K562 (cell line): ENCODE measurements around the gene GP1BB. TPM values are rescaled to one million over a fixed set of nuclear protein-coding genes. Genes with fewer than 3 reads are reported as not detected.

Experiments used
- BCL6 ChIP-seq: fragments of 250-450 bp; sonication (Bioruptor Pico); IDR thresholded peaks from 2 replicates; pipeline ENCODE4 v1.4.0; 2020
- BRF1 ChIP-seq: IDR thresholded peaks from 3 replicates; pipeline ENCODE4 v1.6.1; 2011; ENCODE audit warnings: borderline replicate concordance, mild to moderate bottlenecking; ENCODE audit not compliant: insufficient read length; ENCODE audit errors: extremely low read depth
- CHD7 ChIP-seq: fragments of 200-600 bp; sonication (generic); IDR thresholded peaks from one replicate; pipeline ENCODE4 v1.6.1; 2012; ENCODE audit warnings: mild to moderate bottlenecking, low read depth, low read length, inconsistent platforms
- CREB5 ChIP-seq: fragments of 250-450 bp; sonication (Bioruptor Pico); IDR thresholded peaks from 2 replicates; pipeline ENCODE4 v1.5.0; 2020; ENCODE audit warnings: mild to moderate bottlenecking
- EP400 ChIP-seq: fragments of 450-650 bp; IDR thresholded peaks from 2 replicates; pipeline ENCODE4 v1.6.1; 2017; ENCODE audit warnings: antibody characterized with exemption, mild to moderate bottlenecking, moderate library complexity
- GTF2A2 ChIP-seq: IDR thresholded peaks from 2 replicates; pipeline ENCODE4 v1.6.1; 2016; ENCODE audit warnings: mild to moderate bottlenecking, missing genetic modification characterization, missing compliant biosample characterization
- KHSRP ChIP-seq: fragments of 450-650 bp; IDR thresholded peaks from 2 replicates; pipeline ENCODE4 v1.6.1; 2017
- KLF10 ChIP-seq: fragments of 250-450 bp; sonication (Bioruptor Pico); IDR thresholded peaks from 2 replicates; pipeline ENCODE4 v1.6.1; 2021; ENCODE audit warnings: matching md5 sums
- NR3C1 ChIP-seq: sonication (generic); formaldehyde crosslinking; IDR thresholded peaks from 2 replicates; pipeline ENCODE4 v1.8.1; 2022; ENCODE audit warnings: missing genetic modification reagents
- RBM39 ChIP-seq: fragments of 200-400 bp; formaldehyde crosslinking; optimal IDR thresholded peaks from 2 replicates; pipeline ENCODE3; 2018; ENCODE audit warnings: low read depth, low read length
- SIX5 ChIP-seq, 2 experiments: IDR thresholded peaks; 2 replicates each; pipeline ENCODE4 v1.6.1; 2011; ENCODE audit warnings: low read length in 2 of 2, borderline replicate concordance in 1 of 2, low read depth in 1 of 2, mild to moderate bottlenecking in 1 of 2, moderate library complexity in 1 of 2; ENCODE audit not compliant: insufficient read depth in 1 of 2
- TRIM24 ChIP-seq, 2 experiments: fragments of 450-650 bp; IDR thresholded peaks; 2 replicates each; pipeline ENCODE4 v1.6.1; 2016
- ZBTB33 ChIP-seq: sonication (generic); formaldehyde crosslinking; IDR thresholded peaks from 2 replicates; pipeline ENCODE4 v1.8.1; 2023; ENCODE audit warnings: mild to moderate bottlenecking, missing genetic modification reagents
- polyA plus RNA-seq, 8 experiments: library from polyadenylated mRNA; depleted of rRNA in 4 of 8; stranded (reverse) in 5 of 8; unstranded in 3 of 8; fragments of >200 nt; fragmentation: Nextera tagmentation in 2 of 8; fragmentation: Illumina TruSeq in 1 of 8; extraction: Ambion mirVana in 2 of 8; extraction: Trizol in 1 of 8; gene quantifications; 2 replicates each; pipeline versions ENCODE4 v1.2.1 to v1.2.3, GENCODE V29; 2011 to 2014; ENCODE audit warnings: inconsistent platforms in 1 of 8, missing spikeins in 1 of 8
- total RNA-seq, 7 experiments: library from RNA; depleted of rRNA in 6 of 7; stranded (reverse); fragments of >200 nt in 6 of 7; fragmentation: Illumina TruSeq in 2 of 7; extraction: Trizol in 2 of 7; gene quantifications; 2 replicates each; pipeline versions ENCODE4 v1.2.1 to v1.2.3, GENCODE V29; 2011 to 2021; ENCODE audit warnings: low replicate concordance in 1 of 7

The GP1BB gene
- total and polyA plus RNA-seq, 9 of the 15 experiments (the other 6 are each of a cell fraction or from before 2014, with no cell fraction given) = 0.69 to 162 (median 2.8) TPM

DNA sequence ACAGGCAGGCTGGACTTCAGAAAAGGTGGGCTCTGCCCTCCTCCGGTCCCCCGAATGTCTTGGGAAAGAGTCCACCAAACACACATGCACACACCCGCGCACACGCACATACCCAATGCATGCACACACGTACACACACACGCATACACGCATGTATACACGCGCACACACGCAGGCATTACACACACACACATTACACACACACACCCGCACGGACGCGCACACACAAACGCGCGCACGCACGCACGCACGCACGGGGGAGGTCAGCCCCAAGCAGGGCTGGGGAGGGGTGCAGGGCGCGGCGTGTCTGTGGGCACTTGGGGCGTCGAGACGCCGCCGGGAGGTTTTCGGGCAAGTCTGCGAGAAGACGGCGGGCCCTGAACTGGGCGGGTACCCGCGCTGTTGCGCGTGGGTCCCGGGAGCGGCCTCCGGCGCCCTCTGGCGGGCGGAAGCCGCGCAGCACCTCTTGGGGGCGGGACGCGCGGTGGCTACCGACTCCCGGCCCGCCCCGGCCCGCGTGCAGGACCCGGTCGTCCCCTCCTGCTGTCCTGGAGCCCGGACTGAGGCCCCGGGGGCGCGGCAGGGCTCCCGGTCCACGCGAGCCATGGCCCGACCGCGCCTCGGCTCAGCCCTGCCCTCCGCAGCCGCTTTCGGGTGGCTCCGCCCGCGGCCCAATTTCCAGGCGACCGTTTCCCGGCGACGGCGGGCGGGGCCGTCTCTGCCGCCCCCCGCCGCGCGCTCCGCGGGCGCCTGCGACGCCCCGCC is 5.5 kb upstream of the GP1BB start (continued):
- TF ChIP-seq ZBTB33 (CRISPR knock-in tag) = no peak
- TF ChIP-seq CHD7 = no peak
- no peak for TF ChIP-seq CREB5 (CRISPR knock-in tag)
- TF ChIP-seq KHSRP = 0 out of 2 replicates have a peak, but pooled peaks have one; percentile 18
- no peak for TF ChIP-seq NR3C1 (CRISPR knock-in tag)
- peak; percentile 49 to 74; a peak in 2 of 4 replicates for TF ChIP-seq TRIM24 (IDR thresholded peaks at IDR 0.05)
- no peak for TF ChIP-seq RBM39
- TF ChIP-seq EP400 = no peak
- no peak for TF ChIP-seq KLF10
- TF ChIP-seq SIX5 (IDR thresholded peaks at IDR 0.05; ENCODE audit: borderline replicate concordance in 1 of 2, insufficient read depth in 1 of 2, low read depth in 1 of 2, low read length in 2 of 2) = peak in 1 of 2 experiments; percentile 30; a peak in 1 of 4 replicates
- TF ChIP-seq BCL6 (CRISPR knock-in tag) = no peak
- TF ChIP-seq BRF1 = no peak
- TF ChIP-seq GTF2A2 = no peak
